ENCODE results near the gene PTPRN2. TPM values are rescaled to one million over a fixed set of nuclear protein-coding genes. Genes with fewer than 3 reads are reported as not detected.

Gene PTPRN2
- total and polyA plus RNA-seq, 9 of the 15 experiments (the other 6 are each of a cell fraction or from before 2014, with no cell fraction given) = not detected

DNA sequence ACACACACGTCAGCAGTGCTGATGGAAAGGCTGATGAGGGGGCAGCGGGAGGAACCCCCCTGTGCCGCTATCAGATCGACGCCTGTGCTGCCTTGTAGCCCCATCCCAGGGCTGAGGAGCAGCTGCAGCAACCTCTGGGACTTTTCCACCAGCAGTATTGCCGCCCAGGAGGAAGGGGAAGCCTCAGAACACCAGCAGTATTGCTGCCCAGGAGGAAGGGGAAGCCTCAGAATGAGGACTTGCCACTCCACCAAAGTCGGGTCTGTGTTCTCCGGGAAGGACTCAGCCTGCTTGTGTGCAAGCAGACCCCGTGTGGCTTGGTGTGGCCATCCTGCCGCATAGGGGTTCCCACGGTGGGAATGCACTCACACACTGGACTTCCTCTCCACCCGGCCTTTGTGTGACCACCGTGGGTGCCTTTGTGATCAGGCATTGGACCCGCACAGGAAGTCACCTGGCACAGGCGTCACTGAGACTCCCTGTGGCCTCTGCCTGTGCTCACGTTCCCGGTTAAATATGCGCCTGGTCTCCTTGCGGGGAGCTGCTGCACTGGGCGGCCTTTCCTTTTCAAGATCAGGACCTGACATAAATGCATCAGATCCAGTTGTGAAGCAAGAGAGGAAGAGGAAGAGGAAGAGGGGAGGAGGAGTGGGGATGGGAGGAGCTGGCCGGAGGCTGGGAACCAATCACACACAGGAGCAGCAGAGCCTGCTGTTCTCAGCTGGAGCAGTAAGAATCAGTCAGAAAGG, 1002.3 kb downstream of the PTPRN2 start:
- no peak overlapping the region for H3K4me3 ChIP-seq
- BruUV-seq (replicated peaks) = no TSS peak

DNA sequence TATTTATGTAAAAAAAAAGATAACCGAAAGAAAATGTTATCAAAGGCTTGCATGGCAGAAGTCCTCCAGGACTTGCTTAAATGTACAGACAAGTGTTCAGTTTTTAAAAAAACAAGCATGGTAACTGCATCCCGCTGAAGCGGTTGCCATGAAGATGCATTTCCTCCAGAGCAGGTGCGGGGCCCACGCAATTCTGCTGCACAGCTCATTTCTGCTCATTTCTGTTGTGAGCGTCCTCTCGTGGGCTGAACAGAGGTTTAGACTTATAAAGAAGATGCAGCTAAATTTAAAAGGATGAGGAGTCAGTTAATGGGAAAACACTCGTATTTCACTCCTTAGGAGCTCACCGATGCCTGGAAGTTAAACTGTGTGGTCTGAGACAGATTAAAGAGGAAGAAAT, 1003.2 kb downstream of the PTPRN2 start:
- no peak overlapping the region for H3K4me3 ChIP-seq
- H3K36me3 ChIP-seq (ENCODE audit: control insufficient read depth, insufficient read depth, low read length) = no peaks in the 10 kb centered on the region
- peaks cover 10% of the 10 kb centered on the region for H4K20me1 ChIP-seq (replicated peaks; ENCODE audit: control insufficient read depth, insufficient read depth, low read length)
- ChIA-PET CTCF (ENCODE audit: low intra/inter-chr PET ratio) (no interaction called here), POLR2A (interaction anchor here (1.1 to 1.4 kb wide), 2 partner anchors 10 to 18 kb away, joined by 3 to 4 read pairs; no protein-coding TSS in a partner anchor)
- H3K9ac ChIP-seq (ENCODE audit: insufficient read depth in 1 of 2, low read depth in 2 of 2, low read length in 2 of 2) = no peak overlapping the region
- in situ Hi-C loops (cut with MboI) (no loop called here), intact Hi-C loops (cut with micrococcal nuclease) (no loop called here)
- peaks cover 4% of the 10 kb centered on the region; the same call in 1 of the 2 replicates for H3K9me3 ChIP-seq (replicated peaks; ENCODE audit: control insufficient read depth, insufficient read depth, low read depth, low read length)
- H3K27ac ChIP-seq (ENCODE audit: extremely low read depth, low read depth, low read length) = no peak overlapping the region
- no peak overlapping the region for H2AFZ ChIP-seq (ENCODE audit: low read depth, low read length)
- peaks cover 63 to 82% of the 10 kb centered on the region in 2 experiments for H3K27me3 ChIP-seq (ENCODE audit: control insufficient read depth in 2 of 2, insufficient read depth in 2 of 2, low read length in 2 of 2)
- H3K79me2 ChIP-seq (ENCODE audit: control insufficient read depth, insufficient read depth, low read length) = no peaks in the 10 kb centered on the region
- peaks cover 0 to 4% of the 10 kb centered on the region in 2 experiments; a peak in 1 of 5 replicates for H3K4me1 ChIP-seq (replicated peaks in 1 of 2; ENCODE audit: control insufficient read depth in 2 of 2, insufficient read depth in 2 of 2, low read length in 2 of 2)
- 1% methylated on average over 9 of the region's 9 CpGs for WGBS (ENCODE audit: insufficient coverage, low coverage, missing lambda C conversion rate)
- no peak for DNase-seq (ENCODE audit: extremely low read depth in 1 of 4, low spot score in 3 of 4)
- no peaks in the 10 kb centered on the region for H3K9me1 ChIP-seq (ENCODE audit: control insufficient read depth, insufficient read depth, low read length)
- no TSS peak for BruUV-seq (replicated peaks)
- H3K4me2 ChIP-seq (ENCODE audit: insufficient read depth, low read length) = no peak overlapping the region
- ATAC-seq = no peak
- no peak for FAIRE-seq
- TF ChIP-seq ZSCAN32 (CRISPR knock-in tag; IDR thresholded peaks at IDR 0.05) (no peak), ZNF780A (CRISPR knock-in tag; IDR thresholded peaks at IDR 0.05) (no peak), SRF (CRISPR knock-in tag; IDR thresholded peaks at IDR 0.05) (no peak), ARNT (IDR thresholded peaks at IDR 0.05) (no peak), TBP (optimal IDR thresholded peaks at IDR 0.05; ENCODE audit: low read depth, low read length) (no peak), ZNF347 (CRISPR knock-in tag; IDR thresholded peaks at IDR 0.05; ENCODE audit: low read depth) (no peak), CBFA2T2 (conservative IDR thresholded peaks at IDR 0.05) (no peak), ZNF431 (CRISPR knock-in tag; IDR thresholded peaks at IDR 0.05) (no peak)
- TF ChIP-seq, protein P1, sequence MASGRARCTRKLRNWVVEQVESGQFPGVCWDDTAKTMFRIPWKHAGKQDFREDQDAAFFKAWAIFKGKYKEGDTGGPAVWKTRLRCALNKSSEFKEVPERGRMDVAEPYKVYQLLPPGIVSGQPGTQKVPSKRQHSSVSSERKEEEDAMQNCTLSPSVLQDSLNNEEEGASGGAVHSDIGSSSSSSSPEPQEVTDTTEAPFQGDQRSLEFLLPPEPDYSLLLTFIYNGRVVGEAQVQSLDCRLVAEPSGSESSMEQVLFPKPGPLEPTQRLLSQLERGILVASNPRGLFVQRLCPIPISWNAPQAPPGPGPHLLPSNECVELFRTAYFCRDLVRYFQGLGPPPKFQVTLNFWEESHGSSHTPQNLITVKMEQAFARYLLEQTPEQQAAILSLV (tag; IDR thresholded peaks at IDR 0.05) = no peak
- TF ChIP-seq, protein P2, sequence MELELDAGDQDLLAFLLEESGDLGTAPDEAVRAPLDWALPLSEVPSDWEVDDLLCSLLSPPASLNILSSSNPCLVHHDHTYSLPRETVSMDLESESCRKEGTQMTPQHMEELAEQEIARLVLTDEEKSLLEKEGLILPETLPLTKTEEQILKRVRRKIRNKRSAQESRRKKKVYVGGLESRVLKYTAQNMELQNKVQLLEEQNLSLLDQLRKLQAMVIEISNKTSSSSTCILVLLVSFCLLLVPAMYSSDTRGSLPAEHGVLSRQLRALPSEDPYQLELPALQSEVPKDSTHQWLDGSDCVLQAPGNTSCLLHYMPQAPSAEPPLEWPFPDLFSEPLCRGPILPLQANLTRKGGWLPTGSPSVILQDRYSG (tag; conservative IDR thresholded peaks at IDR 0.05; ENCODE audit: low read depth) = no peak
- TF ChIP-seq, protein P3, sequence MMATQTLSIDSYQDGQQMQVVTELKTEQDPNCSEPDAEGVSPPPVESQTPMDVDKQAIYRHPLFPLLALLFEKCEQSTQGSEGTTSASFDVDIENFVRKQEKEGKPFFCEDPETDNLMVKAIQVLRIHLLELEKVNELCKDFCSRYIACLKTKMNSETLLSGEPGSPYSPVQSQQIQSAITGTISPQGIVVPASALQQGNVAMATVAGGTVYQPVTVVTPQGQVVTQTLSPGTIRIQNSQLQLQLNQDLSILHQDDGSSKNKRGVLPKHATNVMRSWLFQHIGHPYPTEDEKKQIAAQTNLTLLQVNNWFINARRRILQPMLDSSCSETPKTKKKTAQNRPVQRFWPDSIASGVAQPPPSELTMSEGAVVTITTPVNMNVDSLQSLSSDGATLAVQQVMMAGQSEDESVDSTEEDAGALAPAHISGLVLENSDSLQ (IDR thresholded peaks at IDR 0.05) = no peak

More for the DNA sequence above, 1002.3 kb downstream of the PTPRN2 start:
- Histone ChIP-seq H3K9ac (ENCODE audit: insufficient read depth in 1 of 2, low read depth in 2 of 2, low read length in 2 of 2) (no peak overlapping the region), H4K20me1 (replicated peaks; ENCODE audit: control insufficient read depth, insufficient read depth, low read length) (peaks cover 10% of the 10 kb centered on the region), H3K9me3 (replicated peaks; ENCODE audit: control insufficient read depth, insufficient read depth, low read depth, low read length) (peaks cover 4% of the 10 kb centered on the region; the same call in 1 of the 2 replicates), H3K27me3 (ENCODE audit: control insufficient read depth in 2 of 2, insufficient read depth in 2 of 2, low read length in 2 of 2) (peaks cover 66 to 85% of the 10 kb centered on the region in 2 experiments), H3K4me1 (replicated peaks in 1 of 2; ENCODE audit: control insufficient read depth in 2 of 2, insufficient read depth in 2 of 2, low read length in 2 of 2) (peaks cover 0 to 4% of the 10 kb centered on the region in 2 experiments; a peak in 1 of 5 replicates), H2AFZ (ENCODE audit: low read depth, low read length) (no peak overlapping the region), H3K36me3 (ENCODE audit: control insufficient read depth, insufficient read depth, low read length) (no peaks in the 10 kb centered on the region), H3K27ac (ENCODE audit: extremely low read depth, low read depth, low read length) (no peak overlapping the region), H3K79me2 (ENCODE audit: control insufficient read depth, insufficient read depth, low read length) (no peaks in the 10 kb centered on the region), H3K9me1 (ENCODE audit: control insufficient read depth, insufficient read depth, low read length) (no peaks in the 10 kb centered on the region), H3K4me2 (ENCODE audit: insufficient read depth, low read length) (no peak overlapping the region)
- in situ Hi-C loops (cut with MboI) (no loop called here), intact Hi-C loops (cut with micrococcal nuclease) (no loop called here)
- CTCF ChIA-PET (ENCODE audit: low intra/inter-chr PET ratio) = no interaction called here
- POLR2A ChIA-PET = interaction anchor here (0.7 to 1.4 kb wide), 2 partner anchors 9 to 17 kb away, joined by 3 to 4 read pairs; no protein-coding TSS in a partner anchor
- WGBS (ENCODE audit: insufficient coverage, low coverage, missing lambda C conversion rate) = under 1% methylated on average over 21 of the region's 21 CpGs
- DNase-seq (ENCODE audit: extremely low read depth in 1 of 4, low spot score in 3 of 4) (no peak), FAIRE-seq (no peak), ATAC-seq (no peak)
- TF ChIP-seq JUND (IDR thresholded peaks at IDR 0.05; ENCODE audit: borderline replicate concordance, low read depth, low read length) (no peak), JUND (tag; IDR thresholded peaks at IDR 0.05; ENCODE audit: borderline replicate concordance, low read depth, low read length) (no peak), EZH2 (IDR thresholded peaks at IDR 0.05; ENCODE audit: borderline replicate concordance, low read depth, low read length) (0 out of 2 replicates have a peak, but pooled peaks have one; percentile 19)
